Gastrocnemius medialis (tissue), 4 donors: ENCODE data around the gene FCHO2.
"Not testable (repeated sequence)": the region's sequence is repeated elsewhere in the genome, so short reads cannot be mapped to it uniquely, and the experiment has no call there.

Experiments used
- CTCF ChIP-seq, 5 experiments: fragments of 450-650 bp in 3 of 5; fragments of 200-600 bp in 2 of 5; sonication (generic) in 2 of 5; IDR thresholded peaks in 4 of 5; conservative IDR thresholded peaks in 1 of 5; 1 replicate in 4 of 5; 2 replicates in 1 of 5; pipeline ENCODE4 v1.5.1; 2016 to 2019; ENCODE audit warnings: antibody characterized with exemption in 5 of 5, mild to moderate bottlenecking in 3 of 5, moderate library complexity in 3 of 5
- POLR2A ChIP-seq, 2 donors: fragments of 450-650 bp; IDR thresholded peaks; one replicate each; pipeline ENCODE4 v1.6.1; 2017; ENCODE audit warnings: antibody characterized with exemption in 2 of 2, mild to moderate bottlenecking in 2 of 2, moderate library complexity in 2 of 2

- TF ChIP-seq POLR2A (IDR thresholded peaks at IDR 0.05); CTCF (IDR thresholded peaks at IDR 0.05 in 4 of 5, conservative IDR thresholded peaks at IDR 0.05 in 1 of 5): not testable (repeated sequence)
These were observed 21.0 kb downstream of the FCHO2 start for GRCh38 chr5:72976810-72977209.
